Kidney epithelial cell (primary cell): Measurements from ENCODE around the gene ITGA2. TPM values are rescaled to one million over a fixed set of nuclear protein-coding genes. Genes with fewer than 3 reads are reported as not detected.

Source experiments
- DNase-seq: peaks from one replicate; pipeline ENCODE4 v3.0.0-alpha.2; 2010; ENCODE audit warnings: low read depth
- H3K27me3 ChIP-seq: 2 replicates; pipeline ENCODE4 v1.6.0; 2011; ENCODE audit warnings: low read length; ENCODE audit not compliant: control insufficient read depth, insufficient read depth
- H3K36me3 ChIP-seq: 2 replicates; pipeline ENCODE4 v1.5.1; 2011; ENCODE audit warnings: low read length; ENCODE audit not compliant: control insufficient read depth, insufficient read depth
- H3K4me3 ChIP-seq: 2 replicates; pipeline ENCODE4 v1.5.1; 2011; ENCODE audit warnings: low read depth, mild to moderate bottlenecking, control low read depth, low read length
- CTCF ChIP-seq: IDR thresholded peaks from 2 replicates; pipeline ENCODE4 v1.5.1; 2011; ENCODE audit warnings: mild to moderate bottlenecking, moderate library complexity, low read length, control low read depth, inconsistent platforms; ENCODE audit not compliant: insufficient read depth, poor library complexity, severe bottlenecking
- total RNA-seq: library from RNA; depleted of rRNA; stranded (reverse); fragments of >200 nt; gene quantifications from 2 replicates; pipeline ENCODE4 v1.2.3, GENCODE V29; 2015

Gene ITGA2
- total RNA-seq, 1 donor from 2014 or later: 62.0 TPM

DNA sequence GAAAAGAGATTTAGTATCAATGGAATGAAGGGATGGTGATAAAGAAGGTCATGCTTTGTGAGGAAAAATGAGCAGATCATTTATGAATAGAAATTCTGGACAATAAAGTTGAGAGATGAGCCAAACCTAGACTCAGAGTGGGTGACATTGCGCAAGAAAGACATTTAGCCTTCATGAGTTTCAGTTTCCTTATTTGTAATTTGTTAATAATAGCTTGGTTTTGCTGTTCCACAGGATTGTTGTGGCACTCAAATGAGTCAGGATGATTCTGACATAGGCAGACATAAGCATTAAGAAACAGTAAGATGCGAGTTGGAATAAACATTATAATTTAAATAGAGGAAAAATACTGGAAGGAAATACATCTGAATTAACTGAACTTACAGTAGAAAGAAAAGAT lies 34.8 kb downstream of the ITGA2 start:
- Histone ChIP-seq H3K27me3 (no peaks in the 10 kb centered on the region), H3K36me3 (no peaks in the 10 kb centered on the region), H3K4me3 (no peak overlapping the region)
- no peak for TF ChIP-seq CTCF
- DNase-seq: peak; percentile 35

DNA sequence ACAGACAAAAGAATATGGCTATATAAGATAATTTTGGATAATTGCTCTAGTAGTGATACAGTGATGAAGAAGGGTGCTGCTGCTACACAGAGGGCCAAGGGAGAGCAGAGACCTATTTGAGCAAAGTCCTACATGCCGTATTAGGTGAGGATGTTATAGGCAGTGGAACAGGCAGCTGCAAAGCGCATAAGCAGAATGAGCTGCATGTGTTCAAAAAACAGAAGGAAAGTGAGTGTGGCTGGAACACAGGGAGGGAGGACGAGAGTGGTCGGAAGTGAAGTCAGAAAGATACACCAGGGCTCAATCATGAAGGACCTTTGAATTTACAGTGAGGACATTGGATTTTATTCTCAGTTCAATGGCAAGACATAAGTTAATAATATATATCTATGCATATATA lies 35.4 kb downstream of the ITGA2 start:
- H3K36me3 ChIP-seq: no peaks in the 10 kb centered on the region

DNA sequence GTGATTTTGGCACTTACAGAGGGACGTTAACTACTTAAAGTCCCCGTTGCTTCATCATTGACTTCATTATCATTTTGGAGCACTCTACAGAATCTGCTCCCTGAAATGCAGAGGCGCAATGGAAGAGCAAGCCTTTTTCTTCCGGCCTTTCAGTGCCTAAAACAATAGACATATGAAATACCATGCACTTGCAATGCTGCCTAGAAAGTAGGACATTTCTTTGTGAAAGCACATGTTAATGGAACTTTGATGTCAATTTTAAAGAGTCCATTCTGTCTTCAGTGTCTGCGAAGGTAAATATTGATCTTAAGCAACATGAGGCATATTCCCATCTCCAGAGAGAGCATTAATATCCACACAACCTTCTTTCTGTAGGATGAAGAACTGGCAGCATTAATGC lies 36.3 kb downstream of the ITGA2 start:
- no peaks in the 10 kb centered on the region for H3K27me3 ChIP-seq
- H3K4me3 ChIP-seq: no peak overlapping the region
- no peaks in the 10 kb centered on the region for H3K36me3 ChIP-seq
- no peak for DNase-seq
- no peak for TF ChIP-seq CTCF

More for the DNA sequence above, 35.4 kb downstream of the ITGA2 start:
- Histone ChIP-seq H3K27me3 (no peaks in the 10 kb centered on the region), H3K4me3 (no peak overlapping the region)
- DNase-seq: no peak
- no peak for TF ChIP-seq CTCF

DNA sequence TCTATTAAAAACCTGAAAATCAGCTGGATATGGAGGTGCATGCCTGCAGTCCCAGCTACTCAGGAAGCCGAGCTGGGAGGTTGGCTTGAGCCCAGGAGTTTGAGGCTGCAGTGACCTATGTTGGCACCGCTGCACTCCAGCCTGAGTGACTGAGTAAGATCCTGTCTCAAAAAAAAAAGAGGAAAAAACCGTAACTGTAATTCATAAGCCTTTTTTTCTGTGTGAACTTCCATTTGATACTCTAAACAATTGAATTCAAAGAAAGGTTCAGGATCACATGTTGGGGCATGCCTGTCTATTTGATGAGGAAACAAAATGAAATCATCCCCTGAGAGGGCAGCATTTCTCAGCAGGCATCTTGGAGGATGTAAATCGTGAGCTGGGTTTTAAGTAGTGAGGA lies 38.8 kb downstream of the ITGA2 start:
- peak; percentile 37 for DNase-seq

DNA sequence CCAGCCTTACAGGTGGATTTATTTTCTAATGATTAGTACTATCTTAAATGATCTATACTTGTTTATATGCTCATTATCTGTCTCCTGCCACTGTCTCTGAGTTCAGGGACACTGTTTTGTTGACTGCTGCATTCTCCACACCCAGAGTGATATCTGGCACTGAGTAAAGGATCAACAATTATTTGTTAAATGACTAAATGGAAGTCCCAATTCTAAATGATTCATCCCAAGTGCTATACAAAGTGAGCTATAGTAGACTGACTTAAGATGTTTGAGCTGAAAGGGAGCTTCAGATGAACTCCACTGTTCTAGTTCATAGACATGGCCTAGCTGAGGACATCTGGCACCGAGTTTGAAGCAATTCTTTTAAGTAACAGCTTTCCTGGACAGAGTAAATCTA lies 40.5 kb downstream of the ITGA2 start:
- no peak for TF ChIP-seq CTCF
- no peak for DNase-seq
- H3K36me3 ChIP-seq: no peaks in the 10 kb centered on the region
- no peaks in the 10 kb centered on the region for H3K27me3 ChIP-seq
- H3K4me3 ChIP-seq: no peak overlapping the region

More for the DNA sequence above, 38.8 kb downstream of the ITGA2 start:
- TF ChIP-seq CTCF: no peak
- no peak overlapping the region for H3K4me3 ChIP-seq
- no peaks in the 10 kb centered on the region for H3K27me3 ChIP-seq
- no peaks in the 10 kb centered on the region for H3K36me3 ChIP-seq

- DNase-seq: no peak
- no peaks in the 10 kb centered on the region for H3K36me3 ChIP-seq
- no peaks in the 10 kb centered on the region for H3K27me3 ChIP-seq
- H3K4me3 ChIP-seq: no peak overlapping the region
- TF ChIP-seq CTCF: no peak
These were observed 41.7 kb downstream of the ITGA2 start for GRCh38 chr5:53030893-53031292.
